ENCODE data around the gene KAT6B. TPM values are rescaled to one million over a fixed set of nuclear protein-coding genes. Genes with fewer than 3 reads are reported as not detected.

The KAT6B gene
- total RNA-seq, 2 donors from 2014 or later = 28.0 to 97.8 TPM

DNA sequence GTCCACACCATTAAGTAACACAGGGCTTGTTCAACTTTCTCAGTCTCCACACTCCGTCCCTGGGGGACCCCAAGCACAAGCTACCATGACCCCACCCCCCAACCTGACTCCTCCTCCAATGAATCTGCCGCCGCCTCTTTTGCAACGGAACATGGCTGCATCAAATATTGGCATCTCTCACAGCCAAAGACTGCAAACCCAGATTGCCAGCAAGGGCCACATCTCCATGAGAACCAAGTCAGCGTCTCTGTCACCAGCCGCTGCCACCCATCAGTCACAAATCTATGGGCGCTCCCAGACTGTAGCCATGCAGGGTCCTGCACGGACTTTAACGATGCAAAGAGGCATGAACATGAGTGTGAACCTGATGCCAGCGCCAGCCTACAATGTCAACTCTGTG, 204.0 kb downstream of the KAT6B start:
- peaks cover 0 to 5% of the 10 kb centered on the region in 2 donors for H3K36me3 ChIP-seq
- H3K27me3 ChIP-seq (replicated peaks; ENCODE audit: insufficient read depth) = no peaks in the 10 kb centered on the region
- no peak for DNase-seq (ENCODE audit: low spot score)
- WGBS = 97% methylated on average over 10 of the region's 10 CpGs
- H3K4me3 ChIP-seq = no peak overlapping the region
- H3K27ac ChIP-seq = no peak overlapping the region
- H3K9me3 ChIP-seq = no peaks in the 10 kb centered on the region
- TF ChIP-seq POLR2A (IDR thresholded peaks at IDR 0.05) (no peak), POLR2AphosphoS5 (IDR thresholded peaks at IDR 0.05) (no peak)
- TF ChIP-seq, protein P1, sequence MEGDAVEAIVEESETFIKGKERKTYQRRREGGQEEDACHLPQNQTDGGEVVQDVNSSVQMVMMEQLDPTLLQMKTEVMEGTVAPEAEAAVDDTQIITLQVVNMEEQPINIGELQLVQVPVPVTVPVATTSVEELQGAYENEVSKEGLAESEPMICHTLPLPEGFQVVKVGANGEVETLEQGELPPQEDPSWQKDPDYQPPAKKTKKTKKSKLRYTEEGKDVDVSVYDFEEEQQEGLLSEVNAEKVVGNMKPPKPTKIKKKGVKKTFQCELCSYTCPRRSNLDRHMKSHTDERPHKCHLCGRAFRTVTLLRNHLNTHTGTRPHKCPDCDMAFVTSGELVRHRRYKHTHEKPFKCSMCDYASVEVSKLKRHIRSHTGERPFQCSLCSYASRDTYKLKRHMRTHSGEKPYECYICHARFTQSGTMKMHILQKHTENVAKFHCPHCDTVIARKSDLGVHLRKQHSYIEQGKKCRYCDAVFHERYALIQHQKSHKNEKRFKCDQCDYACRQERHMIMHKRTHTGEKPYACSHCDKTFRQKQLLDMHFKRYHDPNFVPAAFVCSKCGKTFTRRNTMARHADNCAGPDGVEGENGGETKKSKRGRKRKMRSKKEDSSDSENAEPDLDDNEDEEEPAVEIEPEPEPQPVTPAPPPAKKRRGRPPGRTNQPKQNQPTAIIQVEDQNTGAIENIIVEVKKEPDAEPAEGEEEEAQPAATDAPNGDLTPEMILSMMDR (IDR thresholded peaks at IDR 0.05) = no peak
- intact Hi-C loops (cut with DNase I) = no loop called here
- no peaks in the 10 kb centered on the region for H3K4me1 ChIP-seq (replicated peaks)

DNA sequence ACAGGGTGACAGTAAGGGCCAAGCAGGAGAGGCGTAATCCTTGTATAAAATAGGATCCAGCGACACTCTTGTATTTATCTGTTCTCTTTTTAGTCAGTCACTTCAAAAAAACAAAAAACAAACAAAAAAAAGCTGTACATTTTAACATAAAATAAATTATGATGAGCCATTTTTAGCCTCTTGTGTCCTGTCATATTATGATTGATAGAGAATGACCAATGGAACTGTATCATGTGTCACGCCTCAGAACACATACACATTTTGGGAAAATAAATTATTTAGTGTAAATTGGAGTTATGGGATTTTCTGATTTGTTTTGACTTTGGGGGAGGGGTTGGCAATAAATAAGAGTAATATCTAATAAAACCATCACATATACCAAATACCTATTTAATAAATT, 205.7 kb downstream of the KAT6B start:
- DNase-seq (ENCODE audit: low spot score) = no peak
- Histone ChIP-seq H3K27me3 (replicated peaks; ENCODE audit: insufficient read depth) (no peaks in the 10 kb centered on the region), H3K36me3 (peaks cover 0 to 5% of the 10 kb centered on the region in 2 donors), H3K27ac (no peak overlapping the region), H3K9me3 (no peaks in the 10 kb centered on the region), H3K4me3 (no peak overlapping the region), H3K4me1 (replicated peaks) (no peaks in the 10 kb centered on the region)
- intact Hi-C loops (cut with DNase I) = no loop called here
- TF ChIP-seq POLR2A (IDR thresholded peaks at IDR 0.05) (no peak), POLR2AphosphoS5 (IDR thresholded peaks at IDR 0.05) (no peak)
- TF ChIP-seq, protein P1 (IDR thresholded peaks at IDR 0.05) = no peak
- WGBS = 97% methylated on average over 3 of the region's 3 CpGs

DNA sequence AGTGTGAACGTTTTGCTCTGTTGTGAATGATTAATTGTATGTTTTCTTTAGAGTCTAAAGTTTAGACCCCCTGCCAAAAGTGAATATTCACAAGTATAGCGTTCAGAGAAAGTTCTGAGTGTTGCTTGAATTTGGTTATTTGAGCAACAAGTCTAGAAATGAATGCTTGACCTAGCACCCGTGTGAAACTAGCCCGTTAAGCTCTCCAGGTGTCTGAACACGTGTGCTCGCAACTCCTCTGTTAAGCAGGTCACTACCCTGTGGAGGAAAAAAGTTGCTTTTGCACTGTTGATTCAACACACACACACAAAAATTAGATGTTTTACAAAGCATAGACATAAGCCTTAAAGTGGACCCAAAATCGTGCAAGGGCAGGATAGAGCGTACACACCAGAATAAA, 206.4 kb downstream of the KAT6B start:
- no peaks in the 10 kb centered on the region for H3K9me3 ChIP-seq
- peaks cover 0 to 5% of the 10 kb centered on the region in 2 donors for H3K36me3 ChIP-seq
- no peak overlapping the region for H3K27ac ChIP-seq
- DNase-seq (ENCODE audit: low spot score) = no peak
- 85% methylated on average over 8 of the region's 8 CpGs for WGBS
- no peaks in the 10 kb centered on the region for H3K27me3 ChIP-seq (replicated peaks; ENCODE audit: insufficient read depth)
- intact Hi-C loops (cut with DNase I) = no loop called here
- TF ChIP-seq, protein P1 (IDR thresholded peaks at IDR 0.05) = no peak
- H3K4me1 ChIP-seq (replicated peaks) = no peaks in the 10 kb centered on the region
- no peak overlapping the region for H3K4me3 ChIP-seq

DNA sequence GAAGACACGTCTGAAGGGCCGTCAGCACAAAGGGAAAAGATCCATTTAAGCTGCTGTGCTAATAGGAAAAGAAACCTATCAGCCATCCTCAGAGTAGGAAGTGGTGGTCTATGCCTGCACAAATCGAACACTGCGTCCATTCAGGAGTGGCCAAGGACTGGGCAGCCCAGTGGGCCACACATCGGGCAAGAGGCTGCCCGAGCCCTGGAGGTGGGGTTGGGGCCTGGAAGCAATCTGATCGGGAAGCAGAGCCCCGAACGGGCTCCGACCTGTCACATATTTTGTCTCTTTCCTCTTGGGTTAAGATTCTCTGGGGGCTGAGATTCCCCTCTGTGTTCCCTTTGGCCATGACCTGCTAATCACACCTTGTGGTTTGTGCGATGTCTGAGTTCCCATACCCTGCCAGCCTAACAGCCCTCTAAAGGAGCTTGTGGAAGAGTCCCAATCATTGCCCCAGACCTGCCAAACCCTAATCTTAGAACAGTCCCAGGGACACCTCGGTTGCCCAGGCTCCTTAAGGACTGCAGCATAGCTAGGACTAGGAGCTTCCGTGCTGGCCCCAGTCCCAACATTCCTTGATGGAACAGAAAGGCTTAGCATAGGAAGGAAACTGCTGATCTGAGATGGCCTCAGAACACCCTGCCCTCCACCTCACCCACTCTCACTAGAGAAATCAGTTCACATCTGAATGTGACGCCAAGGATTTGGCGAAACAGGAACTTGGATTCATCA, 207.2 kb downstream of the KAT6B start:
- no peak for TF ChIP-seq POLR2AphosphoS5 (IDR thresholded peaks at IDR 0.05)
- no peak for TF ChIP-seq POLR2A (IDR thresholded peaks at IDR 0.05)
- TF ChIP-seq, protein P1 (IDR thresholded peaks at IDR 0.05) = no peak
- 92% methylated on average over 15 of the region's 15 CpGs for whole genome bisulfite sequencing
- H3K4me3 ChIP-seq = no peak overlapping the region
- intact Hi-C loops (cut with DNase I) = no loop called here
- no peak overlapping the region for H3K27ac ChIP-seq
- DNase-seq (ENCODE audit: low spot score) = no peak
- no peaks in the 10 kb centered on the region for H3K27me3 ChIP-seq (replicated peaks; ENCODE audit: insufficient read depth)
- H3K9me3 ChIP-seq = no peaks in the 10 kb centered on the region
- H3K36me3 ChIP-seq = peaks cover 0 to 5% of the 10 kb centered on the region in 2 donors
- no peaks in the 10 kb centered on the region for H3K4me1 ChIP-seq (replicated peaks)

DNA sequence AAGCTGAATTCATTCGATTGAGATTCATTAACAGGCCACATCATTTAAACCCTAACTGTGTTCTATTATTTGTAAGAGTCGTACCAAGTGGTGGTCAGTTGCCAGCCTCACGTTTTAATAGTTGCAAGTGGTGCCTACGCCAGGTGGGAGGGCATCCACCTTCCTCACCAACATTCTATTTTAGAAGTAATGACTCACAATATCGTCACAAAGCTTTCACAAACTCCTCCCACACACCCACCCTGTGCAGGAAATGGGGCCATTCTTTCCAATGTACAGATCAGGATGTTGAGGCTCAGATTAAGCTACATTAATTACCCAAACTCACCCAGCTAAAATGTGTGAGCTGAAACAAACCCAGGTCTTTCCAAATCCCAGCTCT, 207.7 kb downstream of the KAT6B start:
- Histone ChIP-seq H3K27me3 (replicated peaks; ENCODE audit: insufficient read depth) (no peaks in the 10 kb centered on the region), H3K4me1 (replicated peaks) (no peaks in the 10 kb centered on the region), H3K9me3 (no peaks in the 10 kb centered on the region), H3K4me3 (no peak overlapping the region), H3K36me3 (peaks cover 0 to 5% of the 10 kb centered on the region in 2 donors), H3K27ac (no peak overlapping the region)
- TF ChIP-seq POLR2AphosphoS5 (IDR thresholded peaks at IDR 0.05) = no peak
- TF ChIP-seq, protein P1 (IDR thresholded peaks at IDR 0.05) = no peak
- TF ChIP-seq POLR2A (IDR thresholded peaks at IDR 0.05) = no peak
- DNase-seq (ENCODE audit: low spot score) = no peak
- WGBS = 84% methylated on average over 5 of the region's 5 CpGs
- intact Hi-C loops (cut with DNase I) = no loop called here

All from prostate gland (tissue), 2 donors.